GM21367 (cell line): ENCODE results near the gene SLC4A7.
"Not testable (repeated sequence)": the region's sequence is repeated elsewhere in the genome, so short reads cannot be mapped to it uniquely, and the experiment has no call there.

Experiments used
- ATAC-seq: cut with Tn5 transposase; IDR thresholded peaks from one replicate; pipeline ENCODE4 v1.9.1; 2021; ENCODE audit not compliant: unreplicated experiment

Gene SLC4A7

GRCh38 chr3:27431116-27431515 is 53.1 kb downstream of the SLC4A7 start:
- no peak for ATAC-seq

- no peak for ATAC-seq
These were observed 54.3 kb downstream of the SLC4A7 start for GRCh38 chr3:27429909-27430308.

DNA sequence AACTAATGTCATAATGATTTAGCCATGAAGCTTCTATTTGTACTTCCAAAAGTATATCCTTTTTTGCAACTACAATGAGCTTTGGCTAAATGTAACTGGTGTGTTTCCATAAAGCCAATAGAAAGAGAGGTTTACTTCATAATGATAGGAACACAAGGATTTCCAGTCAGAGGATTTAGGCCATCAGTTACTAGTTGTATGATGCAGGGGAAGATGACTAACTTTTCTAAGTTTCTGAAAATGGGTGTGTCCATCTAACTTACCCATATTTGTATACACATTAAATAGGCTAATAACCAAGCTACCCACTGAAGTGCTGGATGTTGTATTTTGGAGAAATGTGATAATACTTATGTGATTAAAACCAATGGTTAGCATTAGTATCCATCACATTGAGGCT is 55.7 kb downstream of the SLC4A7 start:
- ATAC-seq = no peak

GRCh38 chr3:27426926-27427325 is 57.3 kb downstream of the SLC4A7 start:
- ATAC-seq = no peak

GRCh38 chr3:27425896-27426565 is 58.2 kb downstream of the SLC4A7 start:
- no peak for ATAC-seq

DNA sequence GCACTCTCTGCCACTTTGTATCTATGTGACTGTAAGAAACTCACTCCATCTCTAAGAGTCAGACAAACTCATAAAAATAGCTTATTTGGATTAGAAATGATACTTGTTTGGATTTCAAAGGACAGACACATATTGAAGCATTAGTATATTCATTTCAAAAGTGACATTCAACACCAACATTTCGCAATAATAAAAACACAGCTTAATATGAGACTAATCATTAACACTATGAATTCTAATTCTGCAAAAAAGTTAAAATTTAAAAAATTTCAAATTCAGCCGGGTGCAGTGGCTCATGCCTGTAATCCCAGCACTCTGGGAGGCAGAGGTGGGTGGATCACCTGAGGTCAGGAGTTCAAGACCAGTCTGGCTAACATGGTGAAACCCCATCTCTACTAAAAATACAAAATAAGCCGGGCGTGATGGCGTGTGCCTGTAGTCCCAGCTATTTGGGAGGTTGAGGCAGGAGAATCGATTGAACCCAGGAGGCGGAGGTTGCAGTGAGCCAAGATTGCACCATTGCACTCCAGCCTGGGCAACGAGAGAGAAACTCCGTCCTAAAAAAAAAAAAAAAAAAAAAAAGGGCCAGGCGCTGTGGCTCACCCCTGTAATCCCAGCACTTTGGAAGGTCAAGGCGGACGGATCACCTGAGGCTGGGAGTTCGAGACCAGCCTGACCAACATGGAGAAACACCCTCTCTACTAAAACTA is 59.2 kb downstream of the SLC4A7 start:
- ATAC-seq = not testable (repeated sequence)

- no peak for ATAC-seq
These were observed 60.7 kb downstream of the SLC4A7 start for GRCh38 chr3:27423463-27423862.

GRCh38 chr3:27422617-27423016 is 61.6 kb downstream of the SLC4A7 start:
- no peak for ATAC-seq

GRCh38 chr3:27415202-27415601 is 69.0 kb downstream of the SLC4A7 start:
- no peak for ATAC-seq

GRCh38 chr3:27392950-27393679 is 91.1 kb downstream of the SLC4A7 start:
- ATAC-seq = peak; percentile 71

- ATAC-seq = not testable (repeated sequence)
These were observed 91.8 kb downstream of the SLC4A7 start for GRCh38 chr3:27392414-27392813.

- no peak for ATAC-seq
These were observed 92.4 kb downstream of the SLC4A7 start for GRCh38 chr3:27391796-27392195.

- ATAC-seq = no peak
These were observed 96.6 kb downstream of the SLC4A7 start for GRCh38 chr3:27387625-27388024.

GRCh38 chr3:27385504-27385903 is 98.7 kb downstream of the SLC4A7 start:
- ATAC-seq = no peak

- no peak for ATAC-seq
These were observed 100.0 kb downstream of the SLC4A7 start for GRCh38 chr3:27384191-27384590.

- no peak for ATAC-seq
These were observed 103.5 kb downstream of the SLC4A7 start for GRCh38 chr3:27380433-27381357.

- ATAC-seq = no peak
These were observed 105.9 kb downstream of the SLC4A7 start for GRCh38 chr3:27378331-27378730.

DNA sequence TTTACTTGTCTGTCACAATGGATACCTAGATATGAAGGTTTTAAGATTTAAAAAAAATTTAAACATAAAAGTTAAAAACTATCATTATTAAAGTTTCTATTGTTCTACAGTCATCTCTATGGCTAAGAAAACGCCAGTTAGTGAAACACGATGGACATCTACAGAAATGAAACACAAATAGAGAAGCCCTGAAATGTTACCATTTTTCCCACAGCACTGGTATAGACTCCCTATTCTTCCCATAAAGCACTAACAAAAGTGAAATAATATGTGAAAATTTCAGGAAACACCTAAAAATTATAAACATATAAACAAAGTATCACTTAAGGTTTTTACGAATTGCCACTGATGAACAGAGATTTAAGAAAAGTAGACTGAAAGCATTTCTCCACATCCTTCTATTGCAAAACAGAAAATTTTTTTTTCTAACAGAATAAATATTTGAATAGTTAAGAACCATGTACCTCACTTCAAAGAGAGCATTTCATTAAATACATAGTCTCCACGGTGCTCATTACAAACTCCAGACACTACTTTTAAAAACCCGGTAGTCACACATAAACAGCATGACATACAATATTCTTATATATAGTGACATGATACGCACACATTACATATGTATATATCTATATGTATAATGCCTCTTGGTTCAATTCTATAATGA is 107.9 kb downstream of the SLC4A7 start:
- no peak for ATAC-seq

DNA sequence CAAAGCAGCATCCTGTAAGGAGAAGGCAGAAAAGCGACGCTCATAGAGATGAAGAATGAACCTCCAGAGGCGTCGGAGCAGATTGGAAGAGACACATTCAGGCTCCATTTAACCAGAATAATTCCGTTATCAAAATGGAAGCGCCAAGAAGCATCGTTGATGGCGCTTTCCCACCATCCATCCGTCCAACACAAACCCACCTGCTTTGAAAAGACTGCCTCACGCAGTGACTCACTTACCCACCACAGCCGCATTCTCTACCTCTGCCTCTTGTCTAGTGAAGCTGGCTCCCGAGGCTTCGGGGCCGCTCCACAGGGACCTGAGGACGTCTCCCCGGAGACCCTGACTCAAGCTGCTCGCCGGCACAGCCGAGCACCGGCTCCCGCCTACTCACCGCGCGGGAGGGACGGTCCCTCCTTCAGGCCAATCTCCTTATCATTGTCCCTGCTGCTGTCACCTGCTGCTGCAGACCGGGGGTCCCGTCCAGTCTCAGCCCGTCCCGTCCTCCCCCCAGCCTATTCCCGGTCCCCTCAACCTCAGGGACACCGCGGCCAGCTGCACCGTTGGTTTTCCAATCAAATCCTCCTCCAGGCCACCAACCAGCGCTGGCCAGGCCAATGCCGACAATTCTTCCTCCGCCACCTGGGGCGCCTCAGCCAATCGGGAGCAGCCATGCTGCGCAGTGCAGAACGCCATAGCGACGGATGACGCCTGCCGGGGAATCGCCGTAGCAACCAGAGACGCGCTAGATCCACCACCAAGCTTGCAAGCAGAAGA is 115.2 kb downstream of the SLC4A7 start, which contains the start of gene NEK10:
NEK10 (minus strand) TSS at position 553 of the 777 bp plus-strand sequence. CDS start 16,501 bp downstream, outside the sequence.
- peak; percentile 100 for ATAC-seq
